Measurements from ENCODE around the gene PSMB8.

Gene PSMB8

GRCh38 chr6:32819729-32820128 lies 24.1 kb downstream of the PSMB8 start:
- H3K27ac ChIP-seq: peak overlapping the region; percentile 29; the same call in 1 of the 2 replicates
- POLR2A ChIA-PET (ENCODE audit: low non-redundant PET): no interaction called here
- peak; percentile 88 for DNase-seq (ENCODE audit: low spot score)
- CTCF ChIA-PET: interaction anchor here (1.1 kb wide), 1 partner anchor 19 kb away, joined by 5 read pairs; the partner anchor contains the start of gene TAP2
- TF ChIP-seq CTCF (conservative IDR thresholded peaks at IDR 0.05; ENCODE audit: low read depth): no peak

GRCh38 chr6:32818867-32819266 lies 25.0 kb downstream of the PSMB8 start:
- POLR2A ChIA-PET (ENCODE audit: low non-redundant PET): no interaction called here
- H3K27ac ChIP-seq: no peak overlapping the region
- no peak for DNase-seq (ENCODE audit: low spot score)
- CTCF ChIA-PET: no interaction called here
- TF ChIP-seq CTCF (conservative IDR thresholded peaks at IDR 0.05; ENCODE audit: low read depth): no peak

- ChIA-PET CTCF (no interaction called here), POLR2A (ENCODE audit: low non-redundant PET) (no interaction called here)
- TF ChIP-seq CTCF (conservative IDR thresholded peaks at IDR 0.05; ENCODE audit: low read depth): no peak
- no peak within 1 kb of the TSS for H3K27ac ChIP-seq
- peak; percentile 82 for DNase-seq (ENCODE audit: low spot score)
Observed at GRCh38 chr6:32816746-32817204, 27.1 kb downstream of the PSMB8 start, which contains the start of gene HLA-DOB. Gene HLA-DOB, minus strand, starts transcription at chr6:32817002. Its CDS starts 51 bp downstream, at chr6:32816951.

- ChIA-PET POLR2A (ENCODE audit: low non-redundant PET) (no interaction called here), CTCF (no interaction called here)
- H3K27ac ChIP-seq: no peak overlapping the region
- no peak for TF ChIP-seq CTCF (conservative IDR thresholded peaks at IDR 0.05; ENCODE audit: low read depth)
- no peak for DNase-seq (ENCODE audit: low spot score)
Observed at GRCh38 chr6:32815996-32816395, 27.9 kb downstream of the PSMB8 start.

- POLR2A ChIA-PET (ENCODE audit: low non-redundant PET): no interaction called here
- no peak for TF ChIP-seq CTCF (conservative IDR thresholded peaks at IDR 0.05; ENCODE audit: low read depth)
- no peak for DNase-seq (ENCODE audit: low spot score)
- CTCF ChIA-PET: no interaction called here
- no peak overlapping the region for H3K27ac ChIP-seq
Observed at GRCh38 chr6:32815115-32815514, 28.7 kb downstream of the PSMB8 start.

- no peak for TF ChIP-seq CTCF (conservative IDR thresholded peaks at IDR 0.05; ENCODE audit: low read depth)
- DNase-seq (ENCODE audit: low spot score): peak; percentile 16
- H3K27ac ChIP-seq: no peak overlapping the region
- POLR2A ChIA-PET (ENCODE audit: low non-redundant PET): no interaction called here
- CTCF ChIA-PET: interaction anchor here (0.6 kb wide), 1 partner anchor 861 kb away, joined by 3 read pairs; no protein-coding TSS in a partner anchor
Observed at GRCh38 chr6:32814145-32814544, 29.7 kb downstream of the PSMB8 start.
